Body of pancreas (tissue), 4 donors: ENCODE results near the gene FOXL1.

Experiments used
- POLR2A ChIP-seq, 3 donors: fragments of 450-650 bp; IDR thresholded peaks; one replicate each; pipeline ENCODE4 v1.6.1; 2016; ENCODE audit warnings: antibody characterized with exemption in 3 of 3, mild to moderate bottlenecking in 2 of 3
- TF ChIP-seq, protein P1 (sequence below), 7 experiments: fragments of 450-650 bp in 4 of 7; fragments of 200-600 bp in 3 of 7; sonication (generic) in 3 of 7; IDR thresholded peaks; one replicate each; pipeline ENCODE4 v1.5.1; 2016 to 2019; ENCODE audit warnings: antibody characterized with exemption in 7 of 7

DNA sequence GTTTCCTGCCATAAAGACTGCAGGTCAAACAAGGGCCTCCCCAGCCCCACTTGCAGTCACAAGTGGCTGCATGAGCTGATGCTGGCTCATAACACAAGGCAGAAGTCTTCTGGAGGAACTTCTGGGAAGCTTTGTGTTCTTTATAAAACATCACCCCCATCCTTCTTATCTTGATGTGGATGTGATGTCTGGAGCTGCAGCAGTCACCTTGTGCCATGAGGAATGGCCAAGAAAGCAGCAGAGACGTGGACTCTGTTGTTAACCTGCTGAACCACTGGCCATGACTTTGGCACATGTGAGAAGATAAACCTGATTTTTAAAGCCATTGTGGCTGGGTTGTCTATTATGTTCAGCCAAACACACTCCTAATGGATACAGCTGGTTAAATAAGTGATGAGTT is 41.8 kb downstream of the FOXL1 start:
- no peak for TF ChIP-seq POLR2A (IDR thresholded peaks at IDR 0.05)
- TF ChIP-seq, protein P1, sequence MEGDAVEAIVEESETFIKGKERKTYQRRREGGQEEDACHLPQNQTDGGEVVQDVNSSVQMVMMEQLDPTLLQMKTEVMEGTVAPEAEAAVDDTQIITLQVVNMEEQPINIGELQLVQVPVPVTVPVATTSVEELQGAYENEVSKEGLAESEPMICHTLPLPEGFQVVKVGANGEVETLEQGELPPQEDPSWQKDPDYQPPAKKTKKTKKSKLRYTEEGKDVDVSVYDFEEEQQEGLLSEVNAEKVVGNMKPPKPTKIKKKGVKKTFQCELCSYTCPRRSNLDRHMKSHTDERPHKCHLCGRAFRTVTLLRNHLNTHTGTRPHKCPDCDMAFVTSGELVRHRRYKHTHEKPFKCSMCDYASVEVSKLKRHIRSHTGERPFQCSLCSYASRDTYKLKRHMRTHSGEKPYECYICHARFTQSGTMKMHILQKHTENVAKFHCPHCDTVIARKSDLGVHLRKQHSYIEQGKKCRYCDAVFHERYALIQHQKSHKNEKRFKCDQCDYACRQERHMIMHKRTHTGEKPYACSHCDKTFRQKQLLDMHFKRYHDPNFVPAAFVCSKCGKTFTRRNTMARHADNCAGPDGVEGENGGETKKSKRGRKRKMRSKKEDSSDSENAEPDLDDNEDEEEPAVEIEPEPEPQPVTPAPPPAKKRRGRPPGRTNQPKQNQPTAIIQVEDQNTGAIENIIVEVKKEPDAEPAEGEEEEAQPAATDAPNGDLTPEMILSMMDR (IDR thresholded peaks at IDR 0.05): no peak
